Cardiac septum (tissue), 1 donor: Measurements from ENCODE around the gene KPNA3. TPM values are rescaled to one million over a fixed set of nuclear protein-coding genes. Genes with fewer than 3 reads are reported as not detected.

Source experiments
- DNase-seq: peaks from one replicate; pipeline ENCODE4 v3.0.0-alpha.2; 2020; ENCODE audit warnings: low spot score
- intact Hi-C: fragments of 100-400 bp; cut with DNase I; formaldehyde crosslinking; loops from one replicate; pipeline ENCODE4 v1.14.0; 2022
- total RNA-seq: library from RNA; stranded (reverse); fragmentation: NEBNext Ultra II Directional; extraction: Animal tissue kit (Norgen Biotek cat#: 25700); gene quantifications from one replicate; pipeline ENCODE4 v1.2.1, GENCODE V29; 2021
- donor health status: DM: no; HTN: no; CAD: no.

Gene KPNA3
- total RNA-seq, 1 donor from 2014 or later = 46.7 TPM

DNA sequence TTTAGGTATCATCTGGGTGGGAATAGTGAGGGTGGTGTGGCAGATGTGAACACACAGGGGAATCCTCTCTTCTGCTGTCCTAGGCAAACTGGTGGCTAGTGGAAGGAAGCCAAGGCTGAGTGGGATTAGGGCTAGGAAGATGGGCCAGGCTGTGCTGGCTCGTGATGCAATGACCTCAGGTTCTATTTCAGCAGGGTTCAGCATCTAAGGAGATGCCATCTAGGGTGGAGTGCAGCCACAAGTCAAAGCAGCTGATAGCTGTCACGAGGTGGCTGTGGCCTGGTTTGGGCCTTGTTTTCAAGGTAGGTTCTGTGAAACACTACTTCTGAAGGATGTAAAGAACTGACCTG is 142.5 kb downstream of the KPNA3 start:
- intact Hi-C loops = no loop called here
- no peak for DNase-seq

Other genes with a start within 250 kb of the KPNA3 start
- 15.9 TPM for gene RCBTB1, start 207.1 kb downstream of the KPNA3 start, total RNA-seq
- 0.27 TPM for gene ARL11, start 164.2 kb downstream of the KPNA3 start, total RNA-seq
- gene EBPL, start 101.2 kb downstream of the KPNA3 start, total RNA-seq = 6.7 TPM
- 13.0 TPM for gene SPRYD7, start 143.7 kb upstream of the KPNA3 start, total RNA-seq
- 19.2 TPM for gene TRIM13, start 204.4 kb upstream of the KPNA3 start, total RNA-seq
- gene KCNRG, start 222.8 kb upstream of the KPNA3 start, total RNA-seq = not detected